HepG2 (cell line): ENCODE results near the gene METTL1.

ENCODE experiments used
- ARNT ChIP-seq: fragments of 450-650 bp; IDR thresholded peaks from 2 replicates; pipeline ENCODE4 v1.6.1; 2017
- EZH2 ChIP-seq: conservative IDR thresholded peaks from 2 replicates; pipeline ENCODE4 v1.6.1; 2012; ENCODE audit warnings: mild to moderate bottlenecking, low read depth, low read length, moderate library complexity
- KAT7 ChIP-seq: IDR thresholded peaks from 2 replicates; pipeline ENCODE4 v1.6.1; 2018; ENCODE audit warnings: borderline replicate concordance, missing compliant biosample characterization
- RBAK ChIP-seq: sonication (generic); formaldehyde crosslinking; IDR thresholded peaks from 2 replicates; pipeline ENCODE4 v1.5.1; 2020; ENCODE audit warnings: mild to moderate bottlenecking, missing genetic modification reagents
- SRF ChIP-seq: IDR thresholded peaks from 2 replicates; pipeline ENCODE4 v1.6.1; 2011; ENCODE audit warnings: mild to moderate bottlenecking, low read depth, low read length, moderate library complexity
- SUZ12 ChIP-seq: fragments of 150-350 bp; IDR thresholded peaks from 2 replicates; pipeline ENCODE4 v1.6.1; 2014; ENCODE audit warnings: low read depth, low read length
- TARDBP ChIP-seq: sonication (generic); formaldehyde crosslinking; IDR thresholded peaks from 2 replicates; pipeline ENCODE4 v1.8.0; 2022; ENCODE audit warnings: mild to moderate bottlenecking, missing genetic modification reagents
- ZBTB8A ChIP-seq: sonication (generic); formaldehyde crosslinking; IDR thresholded peaks from 2 replicates; pipeline ENCODE4 v1.4.0; 2020; ENCODE audit warnings: mild to moderate bottlenecking, low read depth, missing genetic modification reagents, borderline replicate concordance
- ZNF282 ChIP-seq: fragments of 450-650 bp; IDR thresholded peaks from 2 replicates; pipeline ENCODE4 v1.6.1; 2018; ENCODE audit not compliant: partially characterized antibody
- TF ChIP-seq, protein P1 (sequence below): sonication (generic); formaldehyde crosslinking; IDR thresholded peaks from 2 replicates; pipeline ENCODE4 v1.8.0; 2022; ENCODE audit warnings: mild to moderate bottlenecking, missing genetic modification reagents, borderline replicate concordance
- TF ChIP-seq, protein P2 (sequence below): sonication (generic); formaldehyde crosslinking; IDR thresholded peaks from 2 replicates; pipeline ENCODE4 v1.5.0; 2020; ENCODE audit warnings: mild to moderate bottlenecking, missing genetic modification reagents, moderate library complexity
- TF ChIP-seq, protein P3 (sequence below): IDR thresholded peaks from 2 replicates; pipeline ENCODE4 v1.6.1; 2016
- TF ChIP-seq, protein P4 (sequence below): sonication (generic); formaldehyde crosslinking; IDR thresholded peaks from 2 replicates; pipeline ENCODE4 v1.4.0; 2020; ENCODE audit warnings: missing genetic modification reagents
- TF ChIP-seq, protein P5 (sequence below): sonication (generic); formaldehyde crosslinking; IDR thresholded peaks from 2 replicates; pipeline ENCODE4 v1.8.1; 2023; ENCODE audit warnings: missing genetic modification reagents, mild to moderate bottlenecking, borderline replicate concordance

DNA sequence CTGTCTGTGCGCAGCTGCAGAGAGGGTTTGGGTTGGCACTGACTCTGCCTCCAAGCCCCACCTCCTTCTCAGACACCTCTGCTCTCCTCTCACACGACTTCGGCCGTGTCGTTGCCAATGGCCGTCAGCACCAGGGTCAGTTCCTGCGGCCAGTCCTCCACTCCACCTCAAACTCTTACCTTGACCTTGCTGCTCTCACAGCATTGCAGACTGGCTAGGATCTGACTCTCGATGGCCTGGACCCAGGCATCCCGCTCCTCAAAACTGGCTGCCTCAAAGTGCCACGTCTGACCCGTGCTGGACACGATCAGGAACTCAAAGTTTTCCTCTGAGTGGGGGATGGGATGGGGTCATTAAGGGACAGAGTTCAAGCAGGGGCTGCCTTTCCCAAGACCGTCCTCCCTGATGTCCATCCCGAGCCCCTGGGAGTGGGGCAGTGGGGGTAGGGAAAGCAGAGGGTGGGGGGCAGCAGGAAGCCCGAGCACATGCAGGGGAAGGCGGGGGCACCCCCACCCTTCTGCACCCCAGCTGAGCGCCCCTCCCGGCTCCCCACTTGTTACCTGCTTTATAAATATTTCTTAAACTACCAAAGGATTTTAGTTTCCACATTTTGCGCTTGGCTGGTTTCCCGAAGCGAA is 44.0 kb downstream of the METTL1 start:
- TF ChIP-seq EZH2: no peak
- no peak for TF ChIP-seq SRF
- no peak for TF ChIP-seq KAT7 (CRISPR knock-in tag)
- TF ChIP-seq ARNT: no peak
- TF ChIP-seq, protein P1, sequence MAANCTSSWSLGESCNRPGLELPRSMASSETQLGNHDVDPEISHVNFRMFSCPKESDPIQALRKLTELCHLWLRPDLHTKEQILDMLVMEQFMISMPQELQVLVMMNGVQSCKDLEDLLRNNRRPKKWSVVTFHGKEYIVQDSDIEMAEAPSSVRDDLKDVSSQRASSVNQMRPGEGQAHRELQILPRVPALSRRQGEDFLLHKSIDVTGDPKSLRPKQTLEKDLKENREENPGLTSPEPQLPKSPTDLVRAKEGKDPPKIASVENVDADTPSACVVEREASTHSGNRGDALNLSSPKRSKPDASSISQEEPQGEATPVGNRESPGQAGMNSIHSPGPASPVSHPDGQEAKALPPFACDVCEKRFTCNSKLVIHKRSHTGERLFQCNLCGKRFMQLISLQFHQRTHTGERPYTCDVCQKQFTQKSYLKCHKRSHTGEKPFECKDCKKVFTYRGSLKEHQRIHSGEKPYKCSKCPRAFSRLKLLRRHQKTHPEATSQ (CRISPR knock-in tag): no peak
- TF ChIP-seq TARDBP (CRISPR knock-in tag): no peak
- TF ChIP-seq ZBTB8A (CRISPR knock-in tag): no peak
- no peak for TF ChIP-seq SUZ12
- TF ChIP-seq ZNF282: no peak
- TF ChIP-seq, protein P2, sequence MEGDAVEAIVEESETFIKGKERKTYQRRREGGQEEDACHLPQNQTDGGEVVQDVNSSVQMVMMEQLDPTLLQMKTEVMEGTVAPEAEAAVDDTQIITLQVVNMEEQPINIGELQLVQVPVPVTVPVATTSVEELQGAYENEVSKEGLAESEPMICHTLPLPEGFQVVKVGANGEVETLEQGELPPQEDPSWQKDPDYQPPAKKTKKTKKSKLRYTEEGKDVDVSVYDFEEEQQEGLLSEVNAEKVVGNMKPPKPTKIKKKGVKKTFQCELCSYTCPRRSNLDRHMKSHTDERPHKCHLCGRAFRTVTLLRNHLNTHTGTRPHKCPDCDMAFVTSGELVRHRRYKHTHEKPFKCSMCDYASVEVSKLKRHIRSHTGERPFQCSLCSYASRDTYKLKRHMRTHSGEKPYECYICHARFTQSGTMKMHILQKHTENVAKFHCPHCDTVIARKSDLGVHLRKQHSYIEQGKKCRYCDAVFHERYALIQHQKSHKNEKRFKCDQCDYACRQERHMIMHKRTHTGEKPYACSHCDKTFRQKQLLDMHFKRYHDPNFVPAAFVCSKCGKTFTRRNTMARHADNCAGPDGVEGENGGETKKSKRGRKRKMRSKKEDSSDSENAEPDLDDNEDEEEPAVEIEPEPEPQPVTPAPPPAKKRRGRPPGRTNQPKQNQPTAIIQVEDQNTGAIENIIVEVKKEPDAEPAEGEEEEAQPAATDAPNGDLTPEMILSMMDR: no peak
- TF ChIP-seq, protein P3, sequence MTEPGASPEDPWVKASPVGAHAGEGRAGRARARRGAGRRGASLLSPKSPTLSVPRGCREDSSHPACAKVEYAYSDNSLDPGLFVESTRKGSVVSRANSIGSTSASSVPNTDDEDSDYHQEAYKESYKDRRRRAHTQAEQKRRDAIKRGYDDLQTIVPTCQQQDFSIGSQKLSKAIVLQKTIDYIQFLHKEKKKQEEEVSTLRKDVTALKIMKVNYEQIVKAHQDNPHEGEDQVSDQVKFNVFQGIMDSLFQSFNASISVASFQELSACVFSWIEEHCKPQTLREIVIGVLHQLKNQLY (CRISPR knock-in tag): no peak
- TF ChIP-seq RBAK (CRISPR knock-in tag): no peak
- TF ChIP-seq, protein P4, sequence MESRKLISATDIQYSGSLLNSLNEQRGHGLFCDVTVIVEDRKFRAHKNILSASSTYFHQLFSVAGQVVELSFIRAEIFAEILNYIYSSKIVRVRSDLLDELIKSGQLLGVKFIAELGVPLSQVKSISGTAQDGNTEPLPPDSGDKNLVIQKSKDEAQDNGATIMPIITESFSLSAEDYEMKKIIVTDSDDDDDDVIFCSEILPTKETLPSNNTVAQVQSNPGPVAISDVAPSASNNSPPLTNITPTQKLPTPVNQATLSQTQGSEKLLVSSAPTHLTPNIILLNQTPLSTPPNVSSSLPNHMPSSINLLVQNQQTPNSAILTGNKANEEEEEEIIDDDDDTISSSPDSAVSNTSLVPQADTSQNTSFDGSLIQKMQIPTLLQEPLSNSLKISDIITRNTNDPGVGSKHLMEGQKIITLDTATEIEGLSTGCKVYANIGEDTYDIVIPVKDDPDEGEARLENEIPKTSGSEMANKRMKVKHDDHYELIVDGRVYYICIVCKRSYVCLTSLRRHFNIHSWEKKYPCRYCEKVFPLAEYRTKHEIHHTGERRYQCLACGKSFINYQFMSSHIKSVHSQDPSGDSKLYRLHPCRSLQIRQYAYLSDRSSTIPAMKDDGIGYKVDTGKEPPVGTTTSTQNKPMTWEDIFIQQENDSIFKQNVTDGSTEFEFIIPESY: no peak
- TF ChIP-seq, protein P5, sequence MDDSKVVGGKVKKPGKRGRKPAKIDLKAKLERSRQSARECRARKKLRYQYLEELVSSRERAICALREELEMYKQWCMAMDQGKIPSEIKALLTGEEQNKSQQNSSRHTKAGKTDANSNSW: no peak
